Natural killer cell (primary cell): ENCODE data around the gene PEX5L. TPM values are rescaled to one million over a fixed set of nuclear protein-coding genes. Genes with fewer than 3 reads are reported as not detected.

ENCODE experiments used
- ATAC-seq, 3 donors: fragments of 150-1000 bp in 2 of 3; fragments of 200-7000 bp in 1 of 3; cut with Tn5 transposase; 1 replicate in 1 of 3; 2 replicates in 2 of 3; pipeline ENCODE4 v1.10.0; 2021; ENCODE audit warnings: mild to moderate bottlenecking in 2 of 3, moderate library complexity in 2 of 3
- DNase-seq, 2 donors: peaks; one replicate each; pipeline versions ENCODE4 v3.0.0 to v3.0.0-alpha.2; 2013 to 2021; ENCODE audit warnings: mixed read lengths in 1 of 2
- H3K27ac ChIP-seq: one replicate; pipeline ENCODE4 v1.5.1; 2013; ENCODE audit warnings: mild to moderate bottlenecking, low read length
- H3K27me3 ChIP-seq: one replicate; pipeline ENCODE4 v1.6.1; 2013; ENCODE audit warnings: low read length; ENCODE audit not compliant: control insufficient read depth, insufficient read depth
- H3K36me3 ChIP-seq: one replicate; pipeline ENCODE4 v1.6.1; 2013; ENCODE audit warnings: low read length; ENCODE audit not compliant: control insufficient read depth, insufficient read depth
- H3K4me1 ChIP-seq: one replicate; pipeline ENCODE4 v1.6.1; 2013; ENCODE audit warnings: low read length; ENCODE audit not compliant: control insufficient read depth, insufficient read depth
- H3K4me3 ChIP-seq: one replicate; pipeline ENCODE4 v1.5.1; 2013; ENCODE audit warnings: low read length
- H3K9me3 ChIP-seq: one replicate; pipeline ENCODE4 v1.6.1; 2013; ENCODE audit warnings: low read length; ENCODE audit not compliant: control insufficient read depth, insufficient read depth
- H3K27ac Mint-ChIP-seq, 2 donors: one replicate each; pipeline ENCODE4 v1.8.0; 2022; ENCODE audit warnings: mild to moderate bottlenecking in 2 of 2, mixed read lengths in 2 of 2, moderate library complexity in 1 of 2
- H3K27me3 Mint-ChIP-seq, 2 donors: one replicate each; pipeline ENCODE4 v1.8.0; 2022; ENCODE audit warnings: low read depth in 2 of 2, mixed read lengths in 2 of 2
- H3K36me3 Mint-ChIP-seq: one replicate; pipeline ENCODE4 v1.8.0; 2022; ENCODE audit warnings: mixed read lengths
- H3K4me1 Mint-ChIP-seq, 2 donors: one replicate each; pipeline ENCODE4 v1.8.0; 2022; ENCODE audit warnings: mixed read lengths in 2 of 2
- H3K4me3 Mint-ChIP-seq: one replicate; pipeline ENCODE4 v1.8.0; 2022; ENCODE audit warnings: mild to moderate bottlenecking, moderate library complexity, mixed read lengths
- H3K9me3 Mint-ChIP-seq, 2 donors: one replicate each; pipeline ENCODE4 v1.8.0; 2022; ENCODE audit warnings: mixed read lengths in 2 of 2
- WGBS: methylation state at CpG from one replicate; pipeline ENCODE4 v1.1.7; 2013; ENCODE audit warnings: missing lambda C conversion rate; ENCODE audit not compliant: insufficient coverage; 5-methylcytosine and 5-hydroxymethylcytosine counted together
- intact Hi-C: fragments of 100-400 bp; cut with micrococcal nuclease; formaldehyde crosslinking; loops from one replicate; pipeline ENCODE4 v1.14.2; 2022
- total RNA-seq, 4 donors: library from RNA; stranded (reverse); fragments of 120-200 nt in 1 of 4; gene quantifications; one replicate each; pipeline versions ENCODE4 v1.2.3 to v1.2.4, GENCODE V29; 2013 to 2022
- TF ChIP-seq, protein P1 (sequence below): fragments of 200-600 bp; IDR thresholded peaks from one replicate; pipeline ENCODE4 v1.8.0; 2022; ENCODE audit warnings: antibody characterized with exemption

Gene PEX5L
- total RNA-seq, 3 donors from 2014 or later (not counting 1 experiment from before 2014, with no cell fraction given): not detected

DNA sequence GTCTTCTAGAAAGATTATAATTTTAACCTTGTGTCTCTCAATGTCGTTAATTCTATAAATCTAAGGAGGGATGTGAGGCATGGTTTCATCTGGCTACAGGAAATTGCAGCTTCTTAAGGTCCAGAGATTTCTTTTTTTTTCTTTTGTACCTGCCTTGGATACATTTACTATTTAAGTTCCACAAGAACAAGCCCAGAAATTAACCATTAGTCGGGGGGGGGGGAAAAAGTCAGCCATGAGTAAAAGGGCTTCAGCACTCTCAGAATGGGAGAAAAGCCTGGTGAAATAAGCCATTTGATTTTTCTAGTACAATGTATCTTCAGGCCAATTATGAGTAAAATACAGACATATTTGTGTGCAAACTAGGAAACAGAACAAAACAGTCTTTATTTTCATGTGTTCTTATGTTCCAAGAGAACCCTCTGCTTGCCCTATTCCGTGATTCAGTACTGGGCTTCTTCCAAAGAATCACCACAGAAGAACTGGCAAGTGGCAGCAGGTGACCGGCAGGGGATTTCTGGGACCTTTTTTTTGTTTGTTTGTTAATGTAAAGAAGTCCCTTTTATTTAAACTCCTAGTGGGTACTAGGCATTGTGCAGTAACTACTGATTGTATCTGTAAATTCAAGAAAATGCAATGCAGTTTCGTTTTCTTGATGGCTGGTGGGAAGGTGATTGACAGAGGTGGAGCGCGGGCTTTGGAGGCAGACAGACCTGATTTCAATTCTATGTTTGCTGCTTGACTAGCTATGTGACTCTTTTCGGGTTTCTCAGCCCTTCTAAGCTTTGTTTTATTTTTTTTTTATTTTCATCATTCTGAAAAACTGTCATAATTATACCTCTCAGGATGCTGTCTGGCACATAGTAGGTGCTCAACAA is 82.5 kb downstream of the PEX5L start:
- H3K4me1 ChIP-seq: no peaks in the 10 kb centered on the region
- H3K9me3 ChIP-seq: no peaks in the 10 kb centered on the region
- TF ChIP-seq, protein P1, sequence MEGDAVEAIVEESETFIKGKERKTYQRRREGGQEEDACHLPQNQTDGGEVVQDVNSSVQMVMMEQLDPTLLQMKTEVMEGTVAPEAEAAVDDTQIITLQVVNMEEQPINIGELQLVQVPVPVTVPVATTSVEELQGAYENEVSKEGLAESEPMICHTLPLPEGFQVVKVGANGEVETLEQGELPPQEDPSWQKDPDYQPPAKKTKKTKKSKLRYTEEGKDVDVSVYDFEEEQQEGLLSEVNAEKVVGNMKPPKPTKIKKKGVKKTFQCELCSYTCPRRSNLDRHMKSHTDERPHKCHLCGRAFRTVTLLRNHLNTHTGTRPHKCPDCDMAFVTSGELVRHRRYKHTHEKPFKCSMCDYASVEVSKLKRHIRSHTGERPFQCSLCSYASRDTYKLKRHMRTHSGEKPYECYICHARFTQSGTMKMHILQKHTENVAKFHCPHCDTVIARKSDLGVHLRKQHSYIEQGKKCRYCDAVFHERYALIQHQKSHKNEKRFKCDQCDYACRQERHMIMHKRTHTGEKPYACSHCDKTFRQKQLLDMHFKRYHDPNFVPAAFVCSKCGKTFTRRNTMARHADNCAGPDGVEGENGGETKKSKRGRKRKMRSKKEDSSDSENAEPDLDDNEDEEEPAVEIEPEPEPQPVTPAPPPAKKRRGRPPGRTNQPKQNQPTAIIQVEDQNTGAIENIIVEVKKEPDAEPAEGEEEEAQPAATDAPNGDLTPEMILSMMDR: no peak
- no peak overlapping the region for H3K27ac ChIP-seq
- no peak overlapping the region for H3K4me3 ChIP-seq
- ATAC-seq (no peak), DNase-seq (no peak)
- H3K27me3 ChIP-seq: no peaks in the 10 kb centered on the region
- no peaks in the 10 kb centered on the region for H3K36me3 Mint-ChIP-seq
- no peak overlapping the region for H3K27ac Mint-ChIP-seq
- H3K4me3 Mint-ChIP-seq: no peak overlapping the region
- intact Hi-C loops: no loop called here
- H3K36me3 ChIP-seq: no peaks in the 10 kb centered on the region
- H3K4me1 Mint-ChIP-seq: peaks cover 11 to 12% of the 10 kb centered on the region in 2 donors
- H3K9me3 Mint-ChIP-seq: peaks cover 0 to 2% of the 10 kb centered on the region in 2 donors
- H3K27me3 Mint-ChIP-seq: peaks cover 0 to 2% of the 10 kb centered on the region in 2 donors
- 76% methylated on average over 6 of the region's 8 CpGs for WGBS

DNA sequence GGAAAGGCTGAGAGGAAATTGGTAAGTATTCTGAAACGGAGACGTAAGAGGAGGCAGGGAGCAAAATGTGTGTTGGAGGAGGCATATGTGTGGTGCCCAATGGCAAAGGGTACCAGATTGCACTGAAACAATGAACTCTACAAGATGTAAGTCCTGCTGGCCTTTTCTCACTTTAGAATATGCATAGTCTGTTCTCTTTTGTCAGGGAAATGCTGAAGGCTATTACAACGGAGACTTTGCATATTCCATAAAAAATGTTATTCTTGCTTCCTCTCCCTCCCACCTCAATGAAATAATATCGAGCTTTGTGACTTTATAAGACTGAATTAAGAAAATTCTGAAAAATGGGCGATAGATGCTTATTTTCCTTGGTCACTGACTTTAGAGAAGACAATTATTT is 85.9 kb downstream of the PEX5L start:
- no peak overlapping the region for H3K4me3 Mint-ChIP-seq
- H3K9me3 ChIP-seq: no peaks in the 10 kb centered on the region
- TF ChIP-seq, protein P1: no peak
- ATAC-seq: no peak
- H3K36me3 ChIP-seq: no peaks in the 10 kb centered on the region
- H3K4me1 ChIP-seq: no peaks in the 10 kb centered on the region
- no peaks in the 10 kb centered on the region for H3K27me3 ChIP-seq
- no peaks in the 10 kb centered on the region for H3K4me1 Mint-ChIP-seq
- no peak overlapping the region for H3K27ac Mint-ChIP-seq
- WGBS: 93% methylated on average over 2 of the region's 5 CpGs
- peaks cover 0 to 2% of the 10 kb centered on the region in 2 donors for H3K27me3 Mint-ChIP-seq
- no peak overlapping the region for H3K27ac ChIP-seq
- no peak for DNase-seq
- no peaks in the 10 kb centered on the region for H3K36me3 Mint-ChIP-seq
- no peak overlapping the region for H3K4me3 ChIP-seq
- H3K9me3 Mint-ChIP-seq: peaks cover 0 to 2% of the 10 kb centered on the region in 2 donors
- intact Hi-C loops: no loop called here

DNA sequence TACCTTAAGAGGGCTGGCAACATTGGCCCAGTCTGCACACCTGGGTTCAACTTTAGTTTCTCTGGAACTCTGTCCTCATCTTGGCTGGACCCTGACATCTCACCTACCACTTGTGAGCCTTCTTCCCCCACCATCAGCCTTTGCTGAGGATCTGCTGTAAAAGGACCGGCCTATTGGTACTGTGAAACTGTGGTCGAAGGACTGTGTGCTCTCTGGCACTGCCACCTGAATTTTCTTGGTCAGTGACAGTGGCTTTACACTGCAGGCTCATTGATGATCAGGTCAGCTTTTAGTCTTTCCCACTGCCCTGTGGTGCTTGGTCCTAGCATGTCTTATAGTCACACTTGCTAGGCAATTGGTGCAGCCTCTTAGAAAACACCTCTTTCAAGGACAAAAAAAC is 86.9 kb downstream of the PEX5L start:
- peaks cover 0 to 2% of the 10 kb centered on the region in 2 donors for H3K9me3 Mint-ChIP-seq
- no peaks in the 10 kb centered on the region for H3K4me1 ChIP-seq

More for the DNA sequence above, 86.9 kb downstream of the PEX5L start:
- no peak for ATAC-seq
- Mint-ChIP-seq H3K27me3 (peaks cover 0 to 2% of the 10 kb centered on the region in 2 donors), H3K4me1 (no peaks in the 10 kb centered on the region), H3K36me3 (no peaks in the 10 kb centered on the region), H3K27ac (no peak overlapping the region), H3K4me3 (no peak overlapping the region)
- 92% methylated on average over 2 of the region's 2 CpGs for WGBS
- no peak overlapping the region for H3K27ac ChIP-seq
- intact Hi-C loops: no loop called here
- TF ChIP-seq, protein P1: no peak
- H3K27me3 ChIP-seq: no peaks in the 10 kb centered on the region
- H3K36me3 ChIP-seq: no peaks in the 10 kb centered on the region
- H3K4me3 ChIP-seq: no peak overlapping the region
- no peaks in the 10 kb centered on the region for H3K9me3 ChIP-seq
- no peak for DNase-seq
